IMR-90 (cell line): ENCODE results near the gene GPR75. TPM values are rescaled to one million over a fixed set of nuclear protein-coding genes. Genes with fewer than 3 reads are reported as not detected.

ENCODE experiments used
- ATAC-seq: fragments of 200-7000 bp; cut with Tn5 transposase; 2 replicates; pipeline ENCODE4 v1.9.1; 2020; ENCODE audit warnings: low read depth, mild to moderate bottlenecking, moderate library complexity
- BruUV-seq: library from RNA; stranded (reverse); fragments of 400-500 nt; replicated peaks from 2 replicates; lab custom pipeline; 2021; lab: Mats Ljungman, UMichigan
- CTCF ChIA-PET: fragments of 300-600 bp; formaldehyde crosslinking; extraction: SDS; loops from one replicate; lab custom pipeline; 2021; ENCODE audit warnings: antibody characterized with exemption; lab: Yijun Ruan, JAX
- POLR2A ChIA-PET: fragments of 300-600 bp; sonication (Branson Sonifier 250); formaldehyde crosslinking; loops from one replicate; lab custom pipeline; 2022; ENCODE audit warnings: antibody characterized with exemption; ENCODE audit not compliant: unreplicated experiment; lab: Charles Lee
- DNase-seq: peaks from one replicate; pipeline ENCODE4 v3.0.0; 2013
- H2AFZ ChIP-seq: replicated peaks from 2 replicates; pipeline ENCODE3; 2013; ENCODE audit warnings: low read length, mild to moderate bottlenecking; ENCODE audit not compliant: poor library complexity
- H2AK5ac ChIP-seq: 2 replicates; pipeline ENCODE4 v1.6.1; 2013; ENCODE audit warnings: low read depth, low read length, inconsistent platforms
- H2AK9ac ChIP-seq: replicated peaks from 2 replicates; pipeline ENCODE3; 2013; ENCODE audit warnings: mild to moderate bottlenecking, low read depth, low read length, moderate library complexity; ENCODE audit not compliant: poor library complexity
- H2BK120ac ChIP-seq: 2 replicates; pipeline ENCODE4 v1.6.1; 2013; ENCODE audit warnings: low read depth, low read length, inconsistent platforms
- H2BK15ac ChIP-seq: 3 replicates; pipeline ENCODE4 v1.6.1; 2013; ENCODE audit warnings: low read depth, low read length, inconsistent platforms
- H2BK20ac ChIP-seq: 2 replicates; pipeline ENCODE4 v1.6.1; 2013; ENCODE audit warnings: low read depth, mild to moderate bottlenecking, inconsistent platforms, low read length, moderate library complexity
- H2BK5ac ChIP-seq: 2 replicates; pipeline ENCODE4 v1.6.1; 2013; ENCODE audit warnings: mild to moderate bottlenecking, low read depth, low read length, inconsistent platforms; ENCODE audit not compliant: poor library complexity, severe bottlenecking
- H3K14ac ChIP-seq: replicated peaks from 2 replicates; pipeline ENCODE4 v1.6.1; 2013; ENCODE audit warnings: low read depth, low read length, inconsistent platforms
- H3K18ac ChIP-seq: 2 replicates; pipeline ENCODE4 v1.6.1; 2013; ENCODE audit warnings: low read depth, low read length, control low read depth
- H3K23ac ChIP-seq: 2 replicates; pipeline ENCODE4 v1.6.1; 2013; ENCODE audit warnings: low read depth, low read length, inconsistent platforms
- H3K27ac ChIP-seq: 2 replicates; pipeline ENCODE4 v1.5.1; 2013; ENCODE audit warnings: mild to moderate bottlenecking, control low read depth, low read length; ENCODE audit not compliant: insufficient read depth
- H3K27me3 ChIP-seq: 2 replicates; pipeline ENCODE4 v1.6.1; 2013; ENCODE audit warnings: low read length; ENCODE audit not compliant: control insufficient read depth, insufficient read depth
- H3K36me3 ChIP-seq: 2 replicates; pipeline ENCODE4 v1.6.1; 2013; ENCODE audit warnings: low read length, mixed read lengths; ENCODE audit not compliant: control insufficient read depth, insufficient read depth
- H3K4ac ChIP-seq: 2 replicates; pipeline ENCODE4 v1.6.1; 2013; ENCODE audit warnings: low read depth, low read length, inconsistent platforms
- H3K4me1 ChIP-seq: 2 replicates; pipeline ENCODE4 v1.6.1; 2013; ENCODE audit warnings: low read length, mixed read lengths; ENCODE audit not compliant: control insufficient read depth, insufficient read depth
- H3K4me2 ChIP-seq: 2 replicates; pipeline ENCODE4 v1.6.1; 2013; ENCODE audit warnings: low read depth, mild to moderate bottlenecking, control low read depth, low read length, moderate library complexity
- H3K4me3 ChIP-seq: 2 replicates; pipeline ENCODE4 v1.5.1; 2013; ENCODE audit warnings: low read depth, mild to moderate bottlenecking, control low read depth, low read length, moderate library complexity; ENCODE audit not compliant: insufficient read depth
- H3K56ac ChIP-seq: 2 replicates; pipeline ENCODE4 v1.6.1; 2013; ENCODE audit warnings: low read length, inconsistent platforms; ENCODE audit not compliant: insufficient read depth; ENCODE audit errors: extremely low read depth
- H3K79me1 ChIP-seq, 2 experiments: 2 replicates each; pipeline ENCODE4 v1.6.1; 2013; ENCODE audit warnings: low read length in 2 of 2, inconsistent platforms in 1 of 2, low read depth in 1 of 2
- H3K9ac ChIP-seq: 2 replicates; pipeline ENCODE4 v1.6.1; 2013; ENCODE audit warnings: low read depth, low read length, control low read depth
- H3K9me1 ChIP-seq: 2 replicates; pipeline ENCODE4 v1.6.1; 2013; ENCODE audit warnings: low read length, inconsistent platforms; ENCODE audit not compliant: insufficient read depth
- H3K9me3 ChIP-seq: 2 replicates; pipeline ENCODE4 v1.6.1; 2013; ENCODE audit warnings: low read length; ENCODE audit not compliant: control insufficient read depth, insufficient read depth
- H4K20me1 ChIP-seq: 2 replicates; pipeline ENCODE4 v1.6.1; 2013; ENCODE audit warnings: low read length, inconsistent platforms; ENCODE audit not compliant: insufficient read depth
- H4K5ac ChIP-seq: 2 replicates; pipeline ENCODE4 v1.6.1; 2013; ENCODE audit warnings: mild to moderate bottlenecking, low read depth, low read length, control low read depth
- H4K8ac ChIP-seq, 2 experiments: 2 replicates each; pipeline ENCODE4 v1.6.1; 2013; ENCODE audit warnings: low read depth in 2 of 2, low read length in 2 of 2, control low read depth in 1 of 2, inconsistent platforms in 1 of 2
- H4K91ac ChIP-seq: 2 replicates; pipeline ENCODE4 v1.6.1; 2013; ENCODE audit warnings: low read depth, low read length, inconsistent platforms; ENCODE audit not compliant: insufficient read depth
- CEBPB ChIP-seq: IDR thresholded peaks from 2 replicates; pipeline ENCODE4 v1.6.1; 2012; ENCODE audit warnings: low read depth, low read length, improper control_type of control experiment
- CHD1 ChIP-seq: IDR thresholded peaks from 2 replicates; pipeline ENCODE4 v1.6.1; 2012; ENCODE audit warnings: low read depth, low read length, improper control_type of control experiment
- ELK1 ChIP-seq: fragments of 150-350 bp; IDR thresholded peaks from 2 replicates; pipeline ENCODE4 v1.6.1; 2016; ENCODE audit warnings: low read depth, mild to moderate bottlenecking, low read length, moderate library complexity, borderline replicate concordance
- RCOR1 ChIP-seq: IDR thresholded peaks from 2 replicates; pipeline ENCODE4 v1.6.1; 2012; ENCODE audit warnings: mild to moderate bottlenecking, low read length, improper control_type of control experiment; ENCODE audit not compliant: insufficient replicate concordance
- SMC3 ChIP-seq: fragments of 150-350 bp; IDR thresholded peaks from 2 replicates; pipeline ENCODE4 v1.6.1; 2016; ENCODE audit warnings: low read depth, mild to moderate bottlenecking, antibody characterized with exemption, low read length, moderate library complexity
- WGBS, 2 experiments: methylation state at CpG; one replicate each; pipeline versions ENCODE4 v1.1.5 to v1.1.7; 2013; ENCODE audit warnings: missing lambda C conversion rate in 2 of 2; ENCODE audit not compliant: insufficient read length in 1 of 2; ENCODE audit errors: extremely low coverage in 2 of 2; 5-methylcytosine and 5-hydroxymethylcytosine counted together
- dilution Hi-C: fragments of 300-500 bp; cut with HindIII; formaldehyde crosslinking; loops from one replicate; pipeline ENCODE4 v1.14.3; 2018; ENCODE audit warnings: low sequenced_read_pairs; ENCODE audit not compliant: unreplicated experiment
- in situ Hi-C: fragments of 300-500 bp; cut with MboI; formaldehyde crosslinking; loops from 3 replicates; pipeline ENCODE4 v1.14.3; 2019; ENCODE audit warnings: low sequenced_read_pairs, inconsistent platforms, mixed read lengths
- intact Hi-C: fragments of 100-400 bp; cut with micrococcal nuclease; formaldehyde crosslinking; loops from 2 replicates; pipeline ENCODE4 v1.10.0; 2022
- polyA plus RNA-seq, 3 experiments: library from polyadenylated mRNA; depleted of rRNA; stranded (reverse); fragments of >200 nt; gene quantifications; 2 replicates each; pipeline ENCODE4 v1.2.3, GENCODE V29; 2012; ENCODE audit warnings: low replicate concordance in 1 of 3
- total RNA-seq: library from RNA; depleted of rRNA; stranded (reverse); fragments of >200 nt; gene quantifications from 2 replicates; pipeline ENCODE4 v1.2.3, GENCODE V29; 2012

The GPR75 gene
- total and polyA plus RNA-seq, 2 of the 4 experiments (the other 2 are of a cell fraction), result 1.4 to 2.1 TPM

- Histone ChIP-seq H4K20me1 (no peaks in the 10 kb centered on the region), H2BK5ac (no peak overlapping the region), H3K56ac (no peak overlapping the region), H3K9me3 (no peaks in the 10 kb centered on the region), H3K9me1 (no peaks in the 10 kb centered on the region), H2BK20ac (no peak overlapping the region), H3K27me3 (no peaks in the 10 kb centered on the region), H4K91ac (no peak overlapping the region), H2AK9ac (no peak overlapping the region), H3K23ac (no peak overlapping the region), H3K9ac (no peak overlapping the region), H3K4me1 (peaks cover 2% of the 10 kb centered on the region; the same call in 1 of the 2 replicates), H2AFZ (no peak overlapping the region), H3K36me3 (peaks cover 28% of the 10 kb centered on the region), H4K8ac (no peak overlapping the region), H3K18ac (no peak overlapping the region), H2AK5ac (no peak overlapping the region), H3K14ac (no peak overlapping the region), H3K4me2 (no peak overlapping the region), H2BK120ac (no peak overlapping the region), H4K5ac (no peak overlapping the region), H2BK15ac (no peak overlapping the region), H3K4ac (no peak overlapping the region), H3K27ac (no peak overlapping the region), H3K79me1 (peaks cover 16 to 21% of the 10 kb centered on the region in 2 experiments), H3K4me3 (no peak overlapping the region)
- no CpG with 5 or more reads among the region's 2 CpGs for WGBS, 2 experiments
- ChIA-PET POLR2A (no interaction called here), CTCF (interaction anchor here (0.6 kb wide), 1 partner anchor 33 kb away, joined by 5 read pairs; no protein-coding TSS in a partner anchor)
- DNase-seq, result no peak
- TF ChIP-seq CEBPB, result no peak
- no peak for TF ChIP-seq ELK1
- no peak for TF ChIP-seq SMC3
- no peak for TF ChIP-seq RCOR1
- TF ChIP-seq CHD1, result no peak
- intact Hi-C loops (no loop called here), dilution Hi-C loops (no loop called here), in situ Hi-C loops (no loop called here)
- no TSS peak for BruUV-seq
- ATAC-seq, result no peak
Observed at GRCh38 chr2:53881360-53881759, 21.6 kb upstream of the GPR75 start.
